GM18867 (cell line): Measurements from ENCODE around the gene GRHL1.
"Not testable (repeated sequence)": the region's sequence is repeated elsewhere in the genome, so short reads cannot be mapped to it uniquely, and the experiment has no call there.

Experiments used
- ATAC-seq: cut with Tn5 transposase; IDR thresholded peaks from one replicate; pipeline ENCODE4 v1.9.1; 2021; ENCODE audit warnings: mild to moderate bottlenecking, moderate library complexity; ENCODE audit not compliant: unreplicated experiment

The GRHL1 gene

DNA sequence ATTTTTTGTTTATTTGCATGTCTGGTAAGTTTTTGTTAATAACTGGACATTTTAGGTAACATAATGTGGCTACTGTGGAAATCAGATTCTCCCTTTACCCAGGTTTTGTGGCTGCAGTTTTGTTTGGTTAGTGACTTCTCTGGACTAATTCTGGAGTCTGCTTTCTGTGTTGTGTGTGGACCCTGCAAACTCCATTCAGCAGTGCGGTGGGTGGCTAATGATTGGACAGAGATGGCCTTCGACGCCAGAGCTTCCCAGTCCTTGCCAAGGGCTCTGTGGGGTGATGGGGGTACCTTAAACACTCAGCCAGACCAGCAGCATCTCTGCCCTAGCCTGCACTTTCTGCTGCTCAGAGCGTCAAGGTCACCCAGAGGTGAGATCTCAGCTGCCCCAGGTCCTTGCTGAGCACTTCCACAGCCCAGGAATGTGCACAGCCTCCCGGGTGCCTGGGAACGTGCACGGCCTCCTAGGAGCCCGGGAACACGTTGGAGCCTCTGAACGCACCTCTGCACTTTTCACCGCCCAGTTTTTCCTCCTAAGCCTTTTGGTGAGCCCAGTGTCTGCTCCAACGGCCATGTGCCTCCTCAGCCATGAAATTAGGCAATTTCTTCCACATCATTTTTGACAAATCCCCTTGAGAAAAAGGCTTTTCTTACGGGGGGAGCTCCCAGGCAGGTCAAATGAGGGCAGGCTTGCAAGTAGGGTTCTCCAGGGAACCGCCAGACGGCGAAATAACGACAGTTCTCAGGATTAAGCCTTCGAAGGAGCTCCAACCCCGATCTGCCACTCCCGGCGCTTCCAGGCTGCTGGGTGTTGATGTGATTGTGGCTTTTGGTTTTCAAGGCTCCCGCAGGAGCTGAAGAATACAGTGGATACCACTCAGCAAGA is 56.7 kb downstream of the GRHL1 start:
- no peak for ATAC-seq

DNA sequence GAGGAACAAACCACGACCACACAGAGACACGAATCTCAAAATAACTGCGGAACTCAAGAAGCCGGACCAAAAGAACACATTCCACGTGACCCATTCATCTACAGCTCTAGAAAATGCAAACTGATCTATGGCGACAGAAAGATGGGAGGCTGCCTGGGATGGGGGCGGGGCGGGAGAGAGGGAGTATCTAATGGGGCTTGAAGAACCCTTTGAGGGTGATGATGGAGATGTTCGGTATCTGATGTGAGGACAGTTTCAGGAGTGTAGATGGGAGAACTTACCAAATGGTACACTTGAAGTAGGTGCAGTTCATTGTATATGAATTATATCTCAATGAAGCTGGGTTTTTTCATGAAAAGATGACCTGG is 57.3 kb downstream of the GRHL1 start:
- ATAC-seq, result no peak

DNA sequence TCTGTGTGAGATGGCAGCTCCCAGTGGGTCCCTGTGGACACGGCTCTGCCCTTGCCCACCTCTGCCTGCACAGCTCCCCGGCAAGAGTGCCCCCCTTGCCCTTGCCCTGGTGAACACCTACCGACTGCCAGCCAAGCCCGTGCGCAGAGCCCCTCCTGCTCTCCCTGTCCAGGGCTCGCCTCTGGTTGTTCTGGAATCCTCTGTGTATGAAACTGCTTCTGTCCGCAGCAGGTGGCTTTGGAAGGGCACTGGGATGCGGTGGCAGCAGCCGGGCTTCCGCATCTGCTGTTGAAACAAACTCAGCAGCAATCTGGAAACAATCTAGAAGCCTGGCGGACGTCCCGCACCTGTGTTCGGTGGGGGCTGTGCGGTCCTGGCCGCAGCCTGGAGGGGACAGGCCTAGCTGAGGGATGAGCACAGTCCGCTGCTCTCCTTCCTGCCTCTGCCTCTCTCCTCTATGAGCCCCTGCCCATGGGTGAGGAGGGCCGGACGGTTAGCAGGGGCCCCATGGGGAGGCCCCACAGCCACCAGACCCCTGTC is 57.8 kb downstream of the GRHL1 start:
- ATAC-seq, result no peak

DNA sequence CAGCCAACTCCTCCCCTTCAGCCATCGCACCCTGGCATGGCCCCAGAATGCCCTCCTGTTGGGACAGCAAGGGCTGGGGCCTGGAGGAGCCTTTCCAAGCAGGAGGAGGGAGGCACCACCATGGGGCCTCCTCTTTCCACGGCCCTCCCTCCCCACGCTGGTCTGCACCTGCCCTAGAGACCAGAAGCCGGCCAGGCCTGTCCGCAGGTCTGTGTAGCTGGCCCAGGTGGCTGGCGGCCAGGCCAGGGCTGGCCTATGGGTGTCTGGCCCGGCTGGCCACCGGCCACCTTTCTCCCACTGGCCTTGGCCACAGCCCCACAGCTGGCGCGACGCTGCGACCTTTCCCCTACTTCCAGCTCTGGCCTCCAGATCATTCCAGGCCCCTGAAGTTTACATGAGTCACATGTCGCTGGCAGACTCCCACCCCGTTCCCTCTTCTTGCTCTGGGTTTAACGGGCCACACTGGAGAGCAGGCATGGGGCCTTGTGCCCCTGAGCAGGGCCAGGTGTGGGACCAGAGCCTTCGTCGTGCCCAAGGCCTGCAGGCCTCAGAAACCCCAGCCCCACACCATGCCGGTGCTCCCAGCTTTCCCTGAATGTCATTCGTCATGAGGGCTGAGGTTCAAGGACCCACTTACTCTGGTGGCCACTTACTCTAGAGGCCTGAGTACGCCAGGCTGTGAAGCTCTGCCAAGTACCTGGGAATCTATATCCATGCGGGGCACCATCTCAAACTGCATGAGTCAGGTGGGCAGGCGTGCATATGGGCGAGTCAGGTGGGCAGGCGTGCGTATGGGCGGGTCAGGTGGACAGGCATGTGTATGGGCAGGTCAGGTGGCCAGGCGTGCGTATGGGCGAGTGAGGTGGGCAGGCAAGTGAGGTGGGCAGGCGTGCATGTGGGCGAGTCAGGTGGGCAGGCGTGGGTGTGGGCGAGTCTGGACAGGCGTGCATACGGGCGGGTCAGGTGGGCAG is 58.6 kb downstream of the GRHL1 start:
- ATAC-seq, result no peak

DNA sequence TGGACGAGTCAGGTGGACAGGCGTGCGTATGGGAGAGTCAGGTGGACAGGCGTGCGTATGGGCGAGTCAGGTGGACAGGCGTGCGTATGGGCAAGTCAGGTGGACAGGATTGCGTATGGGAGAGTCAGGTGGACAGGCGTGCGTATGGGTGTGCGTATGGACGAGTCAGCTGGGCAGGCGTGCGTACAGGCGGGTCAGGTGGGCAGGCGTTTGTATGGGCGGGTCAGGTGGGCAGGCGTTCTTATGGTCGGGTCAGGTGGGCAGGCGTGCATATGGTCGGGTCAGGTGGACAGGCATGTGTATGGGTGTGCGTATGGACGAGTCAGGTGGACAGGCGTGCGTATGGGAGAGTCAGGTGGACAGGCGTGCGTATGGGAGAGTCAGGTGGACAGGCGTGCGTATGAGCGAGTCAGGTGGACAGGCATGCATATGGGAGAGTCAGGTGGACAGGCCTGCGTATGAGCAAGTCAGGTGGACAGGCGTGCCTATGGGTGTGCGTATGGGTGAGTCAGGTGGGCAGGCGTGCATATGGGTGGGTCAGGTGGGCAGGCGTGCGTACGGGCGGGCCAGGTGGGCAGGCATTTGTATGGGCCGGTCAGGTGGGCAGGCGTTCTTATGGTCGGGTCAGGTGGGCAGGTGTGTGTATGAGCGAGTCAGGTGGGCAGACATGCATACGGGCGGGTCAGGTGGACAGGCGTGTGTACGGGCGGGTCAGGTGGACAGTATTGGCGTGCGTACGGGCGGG is 59.5 kb downstream of the GRHL1 start:
- not testable (repeated sequence) for ATAC-seq

DNA sequence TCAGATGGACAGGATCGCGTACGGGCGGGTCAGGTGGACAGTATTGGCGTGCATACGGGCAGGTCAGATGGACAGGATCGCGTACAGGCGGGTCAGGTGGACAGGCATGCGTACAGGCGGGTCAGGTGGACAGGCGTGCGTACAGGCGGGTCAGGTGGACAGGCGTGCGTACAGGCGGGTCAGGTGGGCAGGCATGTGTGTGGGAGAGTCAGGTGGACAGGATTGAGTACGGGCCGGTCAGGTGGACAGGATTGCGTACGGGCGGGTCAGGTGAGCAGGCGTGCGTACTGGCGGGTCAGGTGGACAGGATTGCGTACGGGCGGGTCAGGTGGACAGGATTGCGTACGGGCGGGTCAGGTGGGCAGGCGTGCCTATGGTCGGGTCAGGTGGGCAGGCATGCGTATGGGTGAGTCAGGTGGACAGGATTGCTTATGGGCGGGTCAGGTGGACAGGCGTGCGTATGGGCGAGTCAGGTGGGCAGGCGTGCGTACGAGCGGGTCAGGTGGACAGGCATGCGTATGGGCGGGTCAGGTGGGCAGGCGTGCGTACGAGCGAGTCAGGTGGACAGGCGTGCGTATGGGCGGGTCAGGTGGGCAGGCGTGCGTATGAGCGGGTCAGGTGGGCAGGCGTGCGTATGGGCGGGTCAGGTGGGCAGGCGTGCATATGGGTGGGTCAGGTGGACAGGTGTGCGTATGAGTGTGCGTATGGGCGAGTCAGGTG is 60.3 kb downstream of the GRHL1 start:
- ATAC-seq, result not testable (repeated sequence)

DNA sequence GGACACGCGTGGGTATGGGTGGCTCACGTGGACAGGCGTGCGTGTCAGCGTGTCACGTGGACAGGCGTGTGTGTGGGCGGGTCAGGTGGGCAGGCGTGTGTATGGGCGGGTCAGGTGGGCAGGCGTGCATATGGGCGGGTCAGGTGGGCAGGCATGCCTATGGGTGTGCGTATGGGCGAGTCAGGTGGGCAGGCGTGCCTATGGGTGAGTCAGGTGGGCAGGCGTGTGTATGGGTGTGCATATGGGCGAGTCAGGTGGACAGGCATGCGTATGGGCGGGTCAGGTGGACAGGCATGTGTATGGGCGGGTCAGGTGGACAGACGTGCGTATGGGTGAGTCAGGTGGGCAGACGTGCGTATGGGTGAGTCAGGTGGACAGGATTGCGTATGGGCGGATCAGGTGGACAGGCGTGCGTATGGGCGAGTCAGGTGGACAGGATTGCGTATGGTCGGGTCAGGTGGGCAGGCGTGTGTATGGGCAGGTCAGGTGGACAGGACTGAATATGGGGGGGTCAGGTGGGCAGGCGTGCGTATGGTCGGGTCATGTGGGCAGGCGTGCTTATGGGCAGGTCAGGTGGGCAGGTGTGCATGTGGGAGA is 61.0 kb downstream of the GRHL1 start:
- not testable (repeated sequence) for ATAC-seq

DNA sequence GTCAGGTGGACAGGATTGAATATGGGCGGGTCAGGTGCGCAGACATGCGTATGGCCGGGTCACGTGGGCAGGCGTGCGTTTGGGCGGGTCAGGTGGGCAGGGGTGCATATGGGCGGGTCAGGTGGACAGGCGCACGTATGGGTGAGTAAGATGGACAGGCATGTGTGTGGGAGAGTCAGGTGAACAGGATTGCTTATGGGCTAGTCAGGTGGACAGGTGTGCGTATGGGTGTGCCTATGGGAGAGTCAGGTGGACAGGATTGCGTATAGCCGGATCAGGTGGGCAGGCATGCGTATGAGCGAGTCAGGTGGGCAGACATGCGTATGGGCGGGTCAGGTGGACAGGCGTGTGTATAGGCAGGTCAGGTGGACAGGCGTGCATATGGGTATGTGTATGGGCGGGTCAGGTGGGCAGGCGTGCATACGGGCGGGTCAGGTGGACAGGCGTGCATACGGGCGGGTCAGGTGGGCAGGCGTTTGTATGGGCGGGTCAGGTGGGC is 61.5 kb downstream of the GRHL1 start:
- no peak for ATAC-seq

DNA sequence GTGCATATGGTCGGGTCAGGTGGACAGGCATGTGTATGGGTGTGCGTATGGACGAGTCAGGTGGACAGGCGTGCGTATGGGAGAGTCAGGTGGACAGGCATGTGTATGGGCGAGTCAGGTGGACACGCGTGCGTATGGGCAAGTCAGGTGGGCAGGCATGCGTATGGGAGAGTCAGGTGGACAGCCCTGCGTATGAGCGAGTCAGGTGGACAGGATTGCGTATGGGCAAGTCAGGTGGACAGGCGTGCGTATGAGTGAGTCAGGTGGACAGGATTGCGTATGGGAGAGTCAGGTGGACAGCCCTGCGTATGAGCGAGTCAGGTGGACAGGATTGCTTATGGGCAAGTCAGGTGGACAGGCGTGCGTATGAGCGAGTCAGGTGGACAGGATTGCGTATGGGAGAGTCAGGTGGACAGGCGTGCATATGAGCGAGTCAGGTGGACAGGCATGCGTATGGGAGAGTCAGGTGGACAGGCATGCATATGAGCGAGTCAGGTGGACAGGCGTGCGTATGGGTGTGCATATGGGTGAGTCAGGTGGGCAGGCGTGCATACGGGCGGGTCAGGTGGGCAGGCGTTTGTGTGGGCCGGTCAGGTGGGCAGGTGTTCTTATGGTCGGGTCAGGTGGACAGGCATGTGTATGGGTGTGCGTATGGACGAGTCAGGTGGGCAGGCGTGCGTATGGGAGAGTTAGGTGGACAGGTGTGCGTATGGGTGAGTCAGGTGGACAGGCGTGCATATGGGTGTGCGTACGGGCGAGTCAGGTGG is 62.3 kb downstream of the GRHL1 start:
- ATAC-seq, result not testable (repeated sequence)

DNA sequence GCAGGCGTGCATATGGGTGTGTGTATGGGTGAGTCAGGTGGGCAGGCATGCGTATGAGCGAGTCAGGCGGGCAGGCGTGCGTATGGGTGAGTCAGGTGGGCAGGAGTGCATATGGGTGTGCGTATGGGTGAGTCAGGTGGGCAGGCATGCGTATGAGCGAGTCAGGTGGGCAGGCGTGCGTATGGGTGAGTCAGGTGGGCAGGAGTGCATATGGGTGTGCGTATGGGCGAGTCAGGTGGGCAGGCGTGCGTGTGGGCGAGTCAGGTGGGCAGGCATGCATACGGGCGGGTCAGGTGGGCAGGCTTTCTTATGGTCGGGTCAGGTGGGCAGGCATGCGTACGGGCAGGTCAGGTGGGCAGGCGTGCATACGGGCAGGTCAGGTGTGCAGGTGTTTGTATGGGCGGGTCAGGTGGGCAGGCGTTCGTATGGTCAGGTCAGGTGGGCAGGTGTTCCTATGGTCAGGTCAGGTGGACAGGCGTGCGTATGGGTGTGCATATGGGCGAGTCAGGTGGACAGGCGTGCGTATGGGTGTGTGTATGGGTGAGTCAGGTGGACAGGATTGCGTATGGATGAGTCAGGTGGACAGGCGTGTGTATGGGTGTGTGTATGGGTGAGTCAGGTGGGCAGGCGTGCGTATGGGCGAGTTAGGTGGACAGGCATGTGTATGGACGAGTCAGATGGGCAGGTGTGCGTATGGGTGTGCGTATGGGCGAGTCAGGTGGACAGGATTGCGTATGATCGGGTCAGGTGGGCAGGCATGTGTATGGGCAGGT is 63.1 kb downstream of the GRHL1 start:
- ATAC-seq, result no peak

DNA sequence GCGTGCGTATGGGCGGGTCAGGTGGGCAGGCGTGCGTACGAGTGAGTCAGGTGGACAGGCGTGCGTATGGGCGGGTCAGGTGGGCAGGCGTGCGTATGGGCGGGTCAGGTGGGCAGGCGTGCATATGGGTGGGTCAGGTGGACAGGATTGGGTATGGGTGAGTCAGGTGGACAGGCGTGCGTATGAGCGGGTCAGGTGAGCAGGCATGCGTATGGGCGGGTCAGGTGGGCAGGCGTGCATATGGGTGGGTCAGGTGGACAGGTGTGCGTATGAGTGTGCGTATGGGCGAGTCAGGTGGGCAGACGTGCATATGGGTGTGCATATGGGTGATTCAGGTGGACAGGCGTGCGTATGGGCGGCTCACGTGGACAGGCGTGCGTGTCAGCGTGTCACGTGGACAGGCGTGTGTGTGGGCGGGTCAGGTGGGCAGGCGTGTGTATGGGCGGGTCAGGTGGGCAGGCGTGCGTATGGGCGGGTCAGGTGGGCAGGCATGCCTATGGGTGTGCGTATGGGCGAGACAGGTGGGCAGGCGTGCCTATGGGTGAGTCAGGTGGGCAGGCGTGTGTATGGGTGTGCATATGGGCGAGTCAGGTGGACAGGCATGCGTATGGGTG is 64.0 kb downstream of the GRHL1 start:
- ATAC-seq, result not testable (repeated sequence)

DNA sequence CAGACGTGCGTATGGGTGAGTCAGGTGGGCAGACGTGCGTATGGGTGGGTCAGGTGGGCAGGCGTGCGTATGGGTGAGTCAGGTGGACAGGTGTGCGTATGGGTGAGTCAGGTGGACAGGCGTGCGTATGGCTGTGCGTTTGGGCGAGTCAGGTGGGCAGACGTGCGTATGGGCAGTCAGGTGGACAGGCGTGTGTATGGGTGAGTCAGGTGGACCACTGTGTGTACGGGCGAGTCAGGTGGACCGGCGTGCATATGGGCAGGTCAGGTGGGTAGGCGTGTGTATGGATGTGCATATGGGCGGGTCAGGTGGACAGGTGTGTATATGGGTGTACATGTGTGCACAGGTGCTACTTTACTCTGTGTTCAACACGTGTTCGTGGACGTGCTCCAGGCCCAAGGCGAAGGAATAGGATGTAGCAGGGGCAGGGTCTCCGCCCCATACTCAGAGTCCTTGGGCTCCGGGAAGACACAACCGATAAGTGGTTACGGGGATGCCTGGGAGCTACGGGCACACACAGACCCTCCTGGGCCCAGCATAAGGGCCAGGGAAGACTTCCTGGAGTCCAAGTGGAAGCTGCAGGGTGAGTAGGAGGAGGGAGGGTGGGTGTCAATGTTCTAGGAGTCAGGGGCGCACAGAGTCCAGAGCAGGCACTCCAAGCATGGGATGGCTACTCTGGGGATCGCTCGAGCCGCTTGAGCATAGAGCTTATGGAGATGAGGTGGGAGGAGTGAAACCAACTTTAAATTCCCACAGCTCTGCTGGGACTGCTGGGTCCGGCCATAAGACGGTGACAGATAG is 64.7 kb downstream of the GRHL1 start:
- no peak for ATAC-seq

DNA sequence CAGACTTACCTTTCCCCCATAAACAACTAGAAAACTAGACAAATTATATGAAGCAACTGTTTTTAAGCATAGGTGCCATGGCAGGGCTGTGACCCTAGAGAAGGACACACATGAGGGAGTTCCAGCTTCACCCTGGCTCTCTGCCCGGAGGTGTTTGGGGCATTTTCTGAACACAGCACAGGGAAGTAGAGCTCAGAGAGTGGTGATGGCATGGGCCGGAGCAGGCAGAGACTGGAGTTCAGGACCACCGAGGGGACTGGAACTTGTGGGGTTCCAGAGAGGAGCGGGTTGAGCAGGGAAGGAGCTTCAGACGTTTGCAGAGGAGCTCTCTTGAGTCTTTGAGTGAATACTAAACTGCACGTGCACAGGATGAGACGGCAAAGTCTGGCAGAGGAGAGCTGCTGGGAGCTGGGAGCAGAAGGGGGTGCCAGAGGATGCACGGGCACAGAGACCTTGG is 65.3 kb downstream of the GRHL1 start:
- no peak for ATAC-seq

DNA sequence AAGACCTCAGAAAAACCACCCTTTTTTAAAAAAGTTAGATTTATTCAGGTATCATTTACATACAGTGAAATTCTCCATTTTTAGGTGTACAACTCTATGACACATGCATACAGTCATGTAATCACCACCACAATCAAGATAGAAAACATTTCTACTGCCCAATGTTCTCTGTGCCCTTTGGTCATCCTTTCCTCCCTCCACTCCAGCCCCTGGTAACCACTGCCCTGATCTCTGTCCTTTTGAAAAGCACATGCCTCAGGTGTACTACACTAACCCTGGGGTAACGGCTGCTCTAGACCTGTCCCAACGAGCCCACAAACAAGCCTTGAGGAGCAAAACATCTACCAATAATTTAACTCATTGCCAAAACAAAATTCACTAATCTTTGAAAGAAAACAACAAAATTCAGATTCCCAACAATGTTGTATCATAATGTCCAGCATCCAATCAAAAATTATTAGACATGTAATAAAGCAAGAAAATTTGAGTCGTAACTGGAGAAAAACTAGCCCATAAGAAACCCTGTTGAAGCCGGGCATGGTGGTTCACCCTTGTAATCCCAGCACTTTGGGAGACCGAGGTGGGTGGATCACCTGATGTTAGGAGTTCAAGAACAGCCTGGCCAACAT is 65.9 kb downstream of the GRHL1 start:
- no peak for ATAC-seq

DNA sequence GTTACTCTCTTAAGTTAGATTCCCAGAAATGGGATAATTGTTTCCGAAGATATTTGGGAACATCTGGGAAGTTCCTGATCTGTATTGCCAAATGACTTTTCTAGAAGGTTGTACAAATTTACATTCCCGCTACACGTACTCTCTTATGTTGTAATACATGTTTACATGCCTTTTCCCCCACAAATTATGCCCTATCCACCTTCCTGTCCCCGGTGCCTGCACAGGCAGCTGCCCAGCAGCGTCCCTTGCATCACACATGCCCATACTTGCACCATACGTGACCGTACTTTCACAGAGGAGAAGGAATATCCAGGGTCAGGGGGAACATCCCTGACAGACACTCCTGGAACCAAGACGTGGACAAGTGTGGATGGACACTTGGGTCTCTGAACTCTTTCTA is 67.7 kb downstream of the GRHL1 start:
- ATAC-seq, result no peak
